Peyer's patch (tissue), 4 donors: ENCODE results near the gene BAHCC1. TPM values are rescaled to one million over a fixed set of nuclear protein-coding genes. Genes with fewer than 3 reads are reported as not detected.
A peak's percentile ranks its signal among the peaks of the same experiment; 100 is the strongest.
"Not testable (repeated sequence)": the region's sequence is repeated elsewhere in the genome, so short reads cannot be mapped to it uniquely, and the experiment has no call there.

ENCODE experiments used
- DNase-seq, 3 donors: peaks; one replicate each; pipeline ENCODE4 v3.0.0-alpha.2; 2017 to 2019
- H3K27ac ChIP-seq, 4 donors: fragments of 200-600 bp; sonication (generic); one replicate each; pipeline ENCODE4 v1.5.1; 2016 to 2019
- H3K27me3 ChIP-seq, 2 donors: fragments of 200-600 bp; sonication (generic); one replicate each; pipeline ENCODE4 v1.5.1; 2019
- H3K36me3 ChIP-seq, 3 donors: fragments of 200-600 bp; sonication (generic); one replicate each; pipeline ENCODE4 v1.5.1; 2016 to 2019
- H3K4me1 ChIP-seq, 4 donors: fragments of 200-600 bp; sonication (generic); one replicate each; pipeline ENCODE4 v1.5.1; 2016 to 2019
- H3K4me3 ChIP-seq, 4 donors: fragments of 200-600 bp; sonication (generic); 1 replicate in 3 of 4; 2 replicates in 1 of 4; pipeline ENCODE4 v1.5.1; 2016 to 2019; ENCODE audit warnings: mild to moderate bottlenecking in 1 of 4
- H3K9me3 ChIP-seq, 4 donors: fragments of 200-600 bp; sonication (generic); one replicate each; pipeline ENCODE4 v1.5.1; 2016 to 2019; ENCODE audit warnings: mild to moderate bottlenecking in 1 of 4
- CTCF ChIP-seq, 6 experiments: fragments of 450-650 bp in 4 of 6; fragments of 200-600 bp in 2 of 6; sonication (generic) in 1 of 6; IDR thresholded peaks; one replicate each; pipeline ENCODE4 v1.5.1; 2017 to 2019; ENCODE audit warnings: antibody characterized with exemption in 6 of 6, mild to moderate bottlenecking in 3 of 6, moderate library complexity in 1 of 6
- POLR2A ChIP-seq, 2 donors: fragments of 450-650 bp; IDR thresholded peaks; one replicate each; pipeline ENCODE4 v1.5.1; 2017; ENCODE audit warnings: antibody characterized with exemption in 2 of 2, mild to moderate bottlenecking in 2 of 2, moderate library complexity in 2 of 2
- total RNA-seq, 4 donors: library from RNA; depleted of rRNA; stranded (reverse); fragments of >200 nt; gene quantifications; one replicate each; pipeline ENCODE4 v1.1.0, GENCODE V29; 2016

BAHCC1 gene
- total RNA-seq, 4 donors from 2014 or later: 11.6 to 43.0 (median 23.9) TPM

- Histone ChIP-seq H3K27ac (no peak overlapping the region), H3K27me3 (no peaks in the 10 kb centered on the region), H3K9me3 (no peaks in the 10 kb centered on the region), H3K4me3 (no peak overlapping the region), H3K4me1 (peaks cover 0 to 16% (median 0%) of the 10 kb centered on the region in 4 donors), H3K36me3 (no peaks in the 10 kb centered on the region)
- TF ChIP-seq POLR2A (IDR thresholded peaks at IDR 0.05) (no peak), CTCF (IDR thresholded peaks at IDR 0.05) (no peak)
- no peak for DNase-seq
Observed at GRCh38 chr17:81359218-81359617, 36.0 kb upstream of the BAHCC1 start.

- H3K4me3 ChIP-seq, H3K27me3 ChIP-seq, DNase-seq, H3K27ac ChIP-seq, H3K9me3 ChIP-seq, H3K36me3 ChIP-seq: not testable (repeated sequence)
- peaks cover 8 to 29% (median 14%) of the 10 kb centered on the region in 4 donors for H3K4me1 ChIP-seq
Observed at GRCh38 chr17:81362001-81362400, 33.3 kb upstream of the BAHCC1 start.

- no peak for TF ChIP-seq POLR2A (IDR thresholded peaks at IDR 0.05)
- no peak for TF ChIP-seq CTCF (IDR thresholded peaks at IDR 0.05)
- Histone ChIP-seq H3K27me3 (no peaks in the 10 kb centered on the region), H3K9me3 (no peaks in the 10 kb centered on the region), H3K36me3 (no peaks in the 10 kb centered on the region), H3K27ac (peak overlapping the region in 2 of 4 donors; percentile 87 to 96), H3K4me1 (peaks cover 8 to 29% (median 14%) of the 10 kb centered on the region in 4 donors), H3K4me3 (peak overlapping the region in 2 of 4 donors; percentile 42 to 46)
- DNase-seq: no peak
Observed at GRCh38 chr17:81364278-81365147, 30.7 kb upstream of the BAHCC1 start.

- DNase-seq: peak in 2 of 3 donors; percentile 86
- no peaks in the 10 kb centered on the region for H3K27me3 ChIP-seq
- H3K4me3 ChIP-seq: peak overlapping the region in 2 of 4 donors; percentile 42 to 46
- peaks cover 8 to 29% (median 14%) of the 10 kb centered on the region in 4 donors for H3K4me1 ChIP-seq
- H3K36me3 ChIP-seq: no peaks in the 10 kb centered on the region
- peak overlapping the region in 3 of 4 donors; percentile 74 to 96 (median 87) for H3K27ac ChIP-seq
- H3K9me3 ChIP-seq: no peaks in the 10 kb centered on the region
- TF ChIP-seq POLR2A (IDR thresholded peaks at IDR 0.05) (peak; percentile 32 to 65), CTCF (IDR thresholded peaks at IDR 0.05) (no peak)
Observed at GRCh38 chr17:81365148-81365600, 30.1 kb upstream of the BAHCC1 start.

- Histone ChIP-seq H3K36me3 (no peaks in the 10 kb centered on the region), H3K9me3 (no peaks in the 10 kb centered on the region), H3K27ac (peak overlapping the region in 3 of 4 donors; percentile 74 to 96 (median 87)), H3K4me3 (peak overlapping the region in 2 of 4 donors; percentile 42 to 46), H3K27me3 (no peaks in the 10 kb centered on the region), H3K4me1 (peaks cover 8 to 29% (median 14%) of the 10 kb centered on the region in 4 donors)
- TF ChIP-seq CTCF (IDR thresholded peaks at IDR 0.05): no peak
- peak; percentile 69 to 91 for TF ChIP-seq POLR2A (IDR thresholded peaks at IDR 0.05)
- peak in 2 of 3 donors; percentile 84 to 87 for DNase-seq
Observed at GRCh38 chr17:81365601-81366585, 29.4 kb upstream of the BAHCC1 start.
